Measurements from ENCODE around the gene SIM2.

The SIM2 gene

GRCh38 chr21:36732761-36733160, 33.8 kb downstream of the SIM2 start:
- no peak for TF ChIP-seq ZFX (IDR thresholded peaks at IDR 0.05; ENCODE audit: borderline replicate concordance)
- TF ChIP-seq CTCF (IDR thresholded peaks at IDR 0.05), result no peak
- H3K27ac ChIP-seq, result no peak overlapping the region

DNA sequence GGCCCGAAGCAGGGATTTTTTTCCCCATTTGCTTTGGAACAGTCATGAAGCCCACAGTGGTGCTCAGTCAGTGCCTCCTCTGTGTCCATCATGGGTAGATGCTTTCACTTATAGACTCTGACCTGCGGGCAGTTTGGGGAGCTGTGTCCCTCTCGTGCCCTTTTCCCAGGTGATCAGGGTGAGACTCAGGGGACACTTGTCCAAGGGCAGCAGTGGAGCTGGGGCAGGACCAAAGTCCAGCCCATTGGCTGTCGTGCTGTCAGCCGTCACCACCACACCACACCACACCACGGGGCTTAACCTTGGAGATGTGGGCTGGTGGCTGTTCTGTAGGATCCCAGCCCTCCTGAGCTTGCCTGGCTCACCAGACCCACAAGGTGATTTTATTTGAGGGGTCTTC, 34.9 kb downstream of the SIM2 start:
- TF ChIP-seq CTCF (IDR thresholded peaks at IDR 0.05) (no peak), ZFX (IDR thresholded peaks at IDR 0.05; ENCODE audit: borderline replicate concordance) (no peak)
- no peak overlapping the region for H3K27ac ChIP-seq

GRCh38 chr21:36734367-36735200, 35.7 kb downstream of the SIM2 start:
- no peak overlapping the region for H3K27ac ChIP-seq
- no peak for TF ChIP-seq CTCF (IDR thresholded peaks at IDR 0.05)
- no peak for TF ChIP-seq ZFX (IDR thresholded peaks at IDR 0.05; ENCODE audit: borderline replicate concordance)

GRCh38 chr21:36735201-36735515, 36.2 kb downstream of the SIM2 start:
- TF ChIP-seq ZFX (IDR thresholded peaks at IDR 0.05; ENCODE audit: borderline replicate concordance), result no peak
- no peak for TF ChIP-seq CTCF (IDR thresholded peaks at IDR 0.05)
- no peak overlapping the region for H3K27ac ChIP-seq

DNA sequence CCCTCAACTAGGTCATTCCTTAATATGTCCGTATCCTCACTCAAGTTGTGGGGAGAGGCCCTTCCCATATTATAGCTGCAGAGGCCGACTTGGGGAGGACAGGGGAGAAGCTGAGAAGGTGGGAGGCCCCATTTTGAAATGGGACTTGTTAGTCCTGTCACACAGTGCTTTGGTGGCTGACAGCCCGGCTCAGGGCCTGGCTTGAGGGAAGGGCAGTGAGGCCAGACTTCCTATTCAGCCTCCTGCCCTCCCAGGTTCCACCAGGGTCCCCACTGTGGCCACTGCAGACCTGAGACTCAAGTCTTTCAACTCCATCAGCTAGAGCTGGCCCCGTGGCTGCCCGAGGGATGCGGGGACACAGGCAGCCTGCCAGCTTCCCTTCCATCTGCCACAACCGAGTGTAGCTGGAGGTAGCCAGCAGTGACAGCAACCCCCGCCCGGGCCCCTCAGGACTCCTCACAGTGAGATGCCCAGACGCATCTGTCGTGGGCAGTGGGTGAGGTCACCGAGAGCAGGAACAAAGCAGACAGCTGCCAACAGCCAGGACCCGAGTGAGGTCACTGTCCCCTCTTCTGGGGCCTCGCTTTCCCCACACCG, 36.9 kb downstream of the SIM2 start:
- no peak overlapping the region for H3K27ac ChIP-seq

DNA sequence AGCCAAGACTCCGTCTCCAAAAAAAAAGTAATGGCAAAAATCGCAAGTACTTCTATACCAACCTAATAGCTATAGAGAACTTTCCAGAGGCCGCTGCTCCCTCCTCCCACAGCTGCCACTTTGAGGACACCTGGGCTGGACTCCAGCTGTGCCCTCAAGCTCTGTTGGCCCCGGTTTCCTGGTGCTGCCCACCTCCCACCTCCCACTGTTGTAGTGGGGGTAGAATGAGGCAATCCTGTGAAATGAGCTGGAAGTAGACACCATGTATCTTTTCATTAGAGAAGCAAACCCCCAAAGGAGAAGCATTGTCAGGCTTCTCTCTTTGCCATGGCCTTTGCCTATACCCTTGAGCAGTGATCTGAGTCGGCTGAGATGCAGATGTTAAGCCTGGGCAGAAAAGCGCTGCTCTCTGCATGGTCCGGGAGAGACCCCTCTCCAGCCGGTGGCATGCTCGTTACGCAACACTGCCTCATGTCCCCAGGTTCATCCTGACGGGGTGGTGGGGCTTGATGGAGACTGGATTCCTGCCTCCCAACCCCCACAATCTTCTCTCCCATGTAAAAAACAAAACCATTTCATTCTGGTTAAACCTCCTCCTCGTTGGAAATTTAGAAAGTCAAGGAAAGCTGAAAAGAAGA, 39.7 kb downstream of the SIM2 start:
- TF ChIP-seq CTCF (IDR thresholded peaks at IDR 0.05) (no peak), ZFX (IDR thresholded peaks at IDR 0.05; ENCODE audit: borderline replicate concordance) (no peak)
- H3K27ac ChIP-seq, result no peak overlapping the region

More for the DNA sequence above, 36.9 kb downstream of the SIM2 start:
- TF ChIP-seq CTCF (IDR thresholded peaks at IDR 0.05), result no peak
- TF ChIP-seq ZFX (IDR thresholded peaks at IDR 0.05; ENCODE audit: borderline replicate concordance), result no peak

DNA sequence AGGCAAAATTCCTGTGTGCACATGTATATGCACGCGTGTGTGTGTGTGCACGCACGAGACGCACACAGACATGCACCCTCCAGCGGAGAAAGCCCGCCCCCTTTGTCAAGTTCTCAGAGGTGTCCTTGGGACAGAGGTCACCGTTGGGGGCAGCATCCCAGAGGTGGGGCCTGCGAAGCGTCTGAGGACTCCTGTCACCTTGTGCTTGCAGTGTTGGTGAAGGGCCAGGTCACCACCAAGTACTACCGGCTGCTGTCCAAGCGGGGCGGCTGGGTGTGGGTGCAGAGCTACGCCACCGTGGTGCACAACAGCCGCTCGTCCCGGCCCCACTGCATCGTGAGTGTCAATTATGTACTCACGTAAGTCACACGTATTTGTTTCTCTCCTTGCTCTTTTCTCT, 42.6 kb downstream of the SIM2 start:
- no peak for TF ChIP-seq ZFX (IDR thresholded peaks at IDR 0.05; ENCODE audit: borderline replicate concordance)
- TF ChIP-seq CTCF (IDR thresholded peaks at IDR 0.05), result no peak
- no peak overlapping the region for H3K27ac ChIP-seq
